Measurements from ENCODE around the gene NDUFV2. TPM values are rescaled to one million over a fixed set of nuclear protein-coding genes. Genes with fewer than 3 reads are reported as not detected.
"Not testable (repeated sequence)": the region's sequence is repeated elsewhere in the genome, so short reads cannot be mapped to it uniquely, and the experiment has no call there.

NDUFV2 gene
- total and polyA plus RNA-seq, 2 donors (not counting 3 experiments of a cell fraction or from before 2014, with no cell fraction given) = 65.7 to 152 TPM

DNA sequence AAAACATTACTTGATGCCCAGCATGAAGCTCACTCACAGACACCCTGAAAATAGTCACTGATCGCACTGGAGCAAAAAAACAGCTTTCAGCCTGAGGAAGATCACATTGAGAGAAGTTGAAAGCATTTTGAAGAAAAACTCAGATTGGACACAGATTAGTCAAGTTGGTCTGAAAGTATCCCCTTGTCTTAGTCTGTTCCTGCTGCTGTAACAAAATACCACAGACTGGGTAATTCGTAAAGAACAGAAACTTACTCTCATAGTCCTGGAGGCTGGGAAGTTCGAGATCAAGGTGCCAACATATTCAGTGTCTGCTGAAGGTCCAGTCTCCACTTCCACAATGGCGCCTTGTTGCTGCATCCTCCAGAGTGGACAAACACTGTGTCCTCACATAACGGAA is 14.2 kb upstream of the NDUFV2 start:
- intact Hi-C loops (cut with micrococcal nuclease) = no loop called here
- H2AFZ ChIP-seq (ENCODE audit: low read depth, low read length) = no peak overlapping the region
- no peaks in the 10 kb centered on the region for H4K20me1 ChIP-seq (replicated peaks; ENCODE audit: control insufficient read depth, extremely low read depth, insufficient read depth, low read length)
- no peaks in the 10 kb centered on the region for H3K79me2 ChIP-seq (ENCODE audit: control insufficient read depth, insufficient read depth, low read length)
- no peaks in the 10 kb centered on the region for H3K9me1 ChIP-seq (replicated peaks; ENCODE audit: control insufficient read depth, extremely low read depth, insufficient read depth, low read length)
- dilution Hi-C loops (cut with MboI; ENCODE audit: extremely low pct_ligation_motif_present, low sequenced_read_pairs) = no loop called here
- H3K4me3 ChIP-seq (replicated peaks in 1 of 3; ENCODE audit: insufficient read depth in 1 of 3, low read depth in 1 of 3, low read length in 3 of 3) = no peak overlapping the region
- POLR2A ChIA-PET = no interaction called here
- no peaks in the 10 kb centered on the region for H3K36me3 ChIP-seq (ENCODE audit: control insufficient read depth in 2 of 2, extremely low read depth in 1 of 2, insufficient read depth in 2 of 2, low read length in 2 of 2)
- no peak overlapping the region for H3K9ac ChIP-seq (replicated peaks; ENCODE audit: extremely low read depth, insufficient read depth, low read length)
- TF ChIP-seq POLR2A (IDR thresholded peaks at IDR 0.05; ENCODE audit: low read depth, low read length) (no peak), CTCF (IDR thresholded peaks at IDR 0.05; ENCODE audit: extremely low read depth in 1 of 2, insufficient read depth in 1 of 2, low read depth in 1 of 2, low read length in 2 of 2) (no peak), EZH2 (IDR thresholded peaks at IDR 0.05; ENCODE audit: borderline replicate concordance, low read depth, low read length, severe bottlenecking) (no peak), GATA2 (IDR thresholded peaks at IDR 0.05; ENCODE audit: insufficient read depth, insufficient read length, low read depth, low read length) (no peak), MAX (IDR thresholded peaks at IDR 0.05; ENCODE audit: insufficient read depth, insufficient read length) (no peak), MYC (IDR thresholded peaks at IDR 0.05; ENCODE audit: low read depth, low read length) (no peak), POLR2AphosphoS5 (IDR thresholded peaks at IDR 0.05; ENCODE audit: insufficient read depth, low read depth, low read length) (no peak)
- no peaks in the 10 kb centered on the region for H3K27me3 ChIP-seq (ENCODE audit: control insufficient read depth in 2 of 2, insufficient read depth in 2 of 2, low read length in 2 of 2)
- CTCF ChIA-PET = interaction anchor here (3.0 kb wide), 1 partner anchor 10 kb away, joined by 16 read pairs; no protein-coding TSS in a partner anchor
- DNase-seq (ENCODE audit: low read depth, low spot score) = no peak
- H3K4me1 ChIP-seq (ENCODE audit: control insufficient read depth, extremely low read depth, insufficient read depth, low read length) = peaks cover 6% of the 10 kb centered on the region
- no peak overlapping the region for H3K4me2 ChIP-seq (ENCODE audit: insufficient read depth, low read length)
- FAIRE-seq = no peak
- H3K9me3 ChIP-seq (replicated peaks; ENCODE audit: control insufficient read depth, insufficient read depth, low read length) = no peaks in the 10 kb centered on the region
- no TSS peak for BruUV-seq (replicated peaks)
- no peak overlapping the region for H3K27ac ChIP-seq (ENCODE audit: insufficient read depth, low read depth, low read length)

GRCh38 chr18:9088727-9089126 is 13.8 kb upstream of the NDUFV2 start:
- H3K79me2 ChIP-seq (ENCODE audit: control insufficient read depth, insufficient read depth, low read length); H3K9ac ChIP-seq (replicated peaks; ENCODE audit: extremely low read depth, insufficient read depth, low read length); H4K20me1 ChIP-seq (replicated peaks; ENCODE audit: control insufficient read depth, extremely low read depth, insufficient read depth, low read length); H3K4me1 ChIP-seq (ENCODE audit: control insufficient read depth, extremely low read depth, insufficient read depth, low read length); intact Hi-C loops (cut with micrococcal nuclease); H2AFZ ChIP-seq (ENCODE audit: low read depth, low read length); FAIRE-seq; BruUV-seq (replicated peaks); H3K9me1 ChIP-seq (replicated peaks; ENCODE audit: control insufficient read depth, extremely low read depth, insufficient read depth, low read length); dilution Hi-C loops (cut with MboI; ENCODE audit: extremely low pct_ligation_motif_present, low sequenced_read_pairs); POLR2A ChIA-PET; H3K4me2 ChIP-seq (ENCODE audit: insufficient read depth, low read length); H3K36me3 ChIP-seq (ENCODE audit: control insufficient read depth in 2 of 2, extremely low read depth in 1 of 2, insufficient read depth in 2 of 2, low read length in 2 of 2); H3K27me3 ChIP-seq (ENCODE audit: control insufficient read depth in 2 of 2, insufficient read depth in 2 of 2, low read length in 2 of 2); DNase-seq (ENCODE audit: low read depth, low spot score); H3K9me3 ChIP-seq (replicated peaks; ENCODE audit: control insufficient read depth, insufficient read depth, low read length); H3K4me3 ChIP-seq (replicated peaks in 1 of 3; ENCODE audit: insufficient read depth in 1 of 3, low read depth in 1 of 3, low read length in 3 of 3); H3K27ac ChIP-seq (ENCODE audit: insufficient read depth, low read depth, low read length): not testable (repeated sequence)
- CTCF ChIA-PET = interaction anchor here (3.0 kb wide), 1 partner anchor 10 kb away, joined by 16 read pairs; no protein-coding TSS in a partner anchor

Measured in endothelial cell of umbilical vein (primary cell).